ENCODE results near the gene WFS1. TPM values are rescaled to one million over a fixed set of nuclear protein-coding genes. Genes with fewer than 3 reads are reported as not detected.

Gene WFS1
- total RNA-seq, 4 donors from 2014 or later: 31.5 to 124 (median 34.8) TPM

DNA sequence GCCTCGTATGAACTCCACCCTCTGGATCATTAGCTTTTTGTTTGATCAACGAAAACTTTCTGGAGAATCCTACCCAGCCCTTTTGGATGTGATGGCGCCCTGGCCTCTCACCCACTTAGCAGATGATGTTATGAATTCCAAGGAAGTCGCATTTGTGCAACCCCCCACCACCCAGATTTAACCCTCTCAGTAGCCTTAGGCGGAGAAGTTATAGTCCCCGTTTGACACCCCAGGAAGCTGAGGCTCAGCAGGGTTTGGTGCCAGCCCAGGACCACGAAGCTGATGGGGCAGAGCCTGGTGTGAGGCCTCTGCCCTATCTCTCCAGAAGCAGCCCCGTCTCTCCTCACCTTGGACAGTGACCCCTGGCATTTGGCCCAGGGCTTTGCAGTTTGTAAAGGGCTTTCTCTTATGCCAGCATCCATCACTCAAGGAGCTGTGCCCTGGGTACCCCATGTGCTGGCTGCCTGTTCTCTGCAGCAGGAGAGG lies 1.0 kb downstream of the WFS1 start:
- Histone ChIP-seq H3K27ac (no peak overlapping the region), H3K4me1 (peaks cover 47% of the 10 kb centered on the region), H3K4me3 (peak overlapping the region; percentile 80), H3K27me3 (no peaks in the 10 kb centered on the region), H3K36me3 (no peaks in the 10 kb centered on the region), H3K9me3 (no peaks in the 10 kb centered on the region)
- no peak for TF ChIP-seq EP300 (IDR thresholded peaks at IDR 0.05)
- no peak for TF ChIP-seq POLR2AphosphoS5 (IDR thresholded peaks at IDR 0.05)
- TF ChIP-seq, protein P1, sequence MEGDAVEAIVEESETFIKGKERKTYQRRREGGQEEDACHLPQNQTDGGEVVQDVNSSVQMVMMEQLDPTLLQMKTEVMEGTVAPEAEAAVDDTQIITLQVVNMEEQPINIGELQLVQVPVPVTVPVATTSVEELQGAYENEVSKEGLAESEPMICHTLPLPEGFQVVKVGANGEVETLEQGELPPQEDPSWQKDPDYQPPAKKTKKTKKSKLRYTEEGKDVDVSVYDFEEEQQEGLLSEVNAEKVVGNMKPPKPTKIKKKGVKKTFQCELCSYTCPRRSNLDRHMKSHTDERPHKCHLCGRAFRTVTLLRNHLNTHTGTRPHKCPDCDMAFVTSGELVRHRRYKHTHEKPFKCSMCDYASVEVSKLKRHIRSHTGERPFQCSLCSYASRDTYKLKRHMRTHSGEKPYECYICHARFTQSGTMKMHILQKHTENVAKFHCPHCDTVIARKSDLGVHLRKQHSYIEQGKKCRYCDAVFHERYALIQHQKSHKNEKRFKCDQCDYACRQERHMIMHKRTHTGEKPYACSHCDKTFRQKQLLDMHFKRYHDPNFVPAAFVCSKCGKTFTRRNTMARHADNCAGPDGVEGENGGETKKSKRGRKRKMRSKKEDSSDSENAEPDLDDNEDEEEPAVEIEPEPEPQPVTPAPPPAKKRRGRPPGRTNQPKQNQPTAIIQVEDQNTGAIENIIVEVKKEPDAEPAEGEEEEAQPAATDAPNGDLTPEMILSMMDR (IDR thresholded peaks at IDR 0.05): no peak
- no peak for TF ChIP-seq POLR2A (IDR thresholded peaks at IDR 0.05)
- WGBS: 24% methylated on average over 5 of the region's 8 CpGs
- no peak for DNase-seq (ENCODE audit: low spot score in 2 of 2)

DNA sequence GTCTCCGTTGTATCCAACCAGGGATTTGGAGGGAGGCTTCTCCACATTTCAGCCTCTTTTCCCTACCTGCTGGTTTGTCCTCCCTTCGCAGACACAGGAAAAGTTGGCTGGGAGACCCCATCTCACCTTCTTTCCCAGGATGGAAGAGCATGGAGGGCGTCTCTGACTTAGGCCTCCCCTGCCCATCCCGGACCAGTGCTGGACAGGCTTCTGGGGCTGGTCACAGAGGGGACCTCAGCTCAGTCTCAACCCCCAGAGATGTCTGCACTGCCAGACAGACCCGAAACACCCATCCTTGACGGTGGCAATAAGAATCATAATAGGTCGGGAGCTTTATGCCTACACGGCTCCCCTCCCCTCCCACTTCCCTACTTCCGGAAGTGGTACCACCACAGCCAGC lies 1.6 kb downstream of the WFS1 start:
- Histone ChIP-seq H3K4me3 (peak overlapping the region; percentile 80), H3K27ac (no peak overlapping the region), H3K36me3 (no peaks in the 10 kb centered on the region), H3K4me1 (peaks cover 47% of the 10 kb centered on the region), H3K27me3 (no peaks in the 10 kb centered on the region), H3K9me3 (no peaks in the 10 kb centered on the region)
- no peak for DNase-seq (ENCODE audit: low spot score in 2 of 2)
- WGBS: 57% methylated on average over 3 of the region's 9 CpGs
- no peak for TF ChIP-seq POLR2AphosphoS5 (IDR thresholded peaks at IDR 0.05)
- TF ChIP-seq POLR2A (IDR thresholded peaks at IDR 0.05): no peak
- TF ChIP-seq, protein P1 (IDR thresholded peaks at IDR 0.05): no peak
- no peak for TF ChIP-seq EP300 (IDR thresholded peaks at IDR 0.05)

GRCh38 chr4:6271701-6272465 lies 2.2 kb downstream of the WFS1 start:
- Histone ChIP-seq H3K36me3 (no peaks in the 10 kb centered on the region), H3K9me3 (no peaks in the 10 kb centered on the region), H3K4me1 (peaks cover 47% of the 10 kb centered on the region), H3K27ac (no peak overlapping the region), H3K27me3 (no peaks in the 10 kb centered on the region), H3K4me3 (peak overlapping the region; percentile 10)
- DNase-seq (ENCODE audit: low spot score in 2 of 2): no peak
- 15% methylated on average over 14 of the region's 15 CpGs for WGBS
- TF ChIP-seq EP300 (IDR thresholded peaks at IDR 0.05) (no peak), POLR2AphosphoS5 (IDR thresholded peaks at IDR 0.05) (no peak), POLR2A (IDR thresholded peaks at IDR 0.05) (no peak)
- TF ChIP-seq, protein P1 (IDR thresholded peaks at IDR 0.05): no peak

DNA sequence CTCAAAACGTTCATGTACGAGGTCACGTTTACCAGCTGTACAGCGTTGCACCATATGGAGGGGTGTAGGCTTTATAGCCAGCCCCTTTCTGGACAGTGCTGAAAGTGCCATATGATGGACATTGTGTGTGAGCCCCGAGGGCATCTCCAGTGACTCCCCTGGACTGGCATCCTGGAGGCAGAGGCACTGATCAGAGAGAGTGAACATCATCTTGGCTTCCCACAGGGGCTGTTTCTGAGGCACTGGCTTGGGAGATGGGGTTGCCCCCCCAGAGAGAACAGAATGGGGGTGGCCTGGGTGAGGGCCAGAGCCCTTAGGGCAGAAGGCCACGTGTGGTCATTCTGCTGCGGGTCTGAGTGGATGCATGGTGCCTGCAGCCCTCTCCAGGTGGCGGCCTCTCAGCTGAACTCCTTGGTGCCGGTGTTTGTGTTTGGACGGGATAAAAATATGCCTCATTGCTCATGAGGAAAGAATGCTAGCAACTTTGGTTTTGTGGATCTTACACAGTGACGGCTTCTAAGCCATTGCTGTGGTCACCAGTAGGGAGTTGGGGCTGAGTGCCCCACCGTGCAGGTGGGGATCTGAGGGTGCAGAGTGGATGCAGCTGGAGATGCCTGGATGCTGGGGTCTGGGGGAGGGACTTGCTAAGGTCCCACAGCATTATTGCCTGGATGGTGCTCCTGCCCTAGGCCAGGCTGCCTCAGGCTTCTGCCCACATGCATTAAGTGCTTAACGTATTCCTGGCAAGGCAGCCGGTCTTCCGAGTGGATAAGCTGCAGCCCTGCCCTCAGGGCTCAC lies 3.4 kb downstream of the WFS1 start:
- 42% methylated on average over 13 of the region's 15 CpGs for WGBS
- DNase-seq (ENCODE audit: low spot score in 2 of 2): no peak
- no peaks in the 10 kb centered on the region for H3K27me3 ChIP-seq
- H3K36me3 ChIP-seq: peaks cover 8% of the 10 kb centered on the region
- H3K4me1 ChIP-seq: peaks cover 55% of the 10 kb centered on the region
- TF ChIP-seq, protein P1 (IDR thresholded peaks at IDR 0.05): no peak
- TF ChIP-seq EP300 (IDR thresholded peaks at IDR 0.05): no peak
- no peak for TF ChIP-seq POLR2AphosphoS5 (IDR thresholded peaks at IDR 0.05)
- TF ChIP-seq POLR2A (IDR thresholded peaks at IDR 0.05): no peak
- H3K27ac ChIP-seq: no peak overlapping the region
- no peak overlapping the region for H3K4me3 ChIP-seq
- H3K9me3 ChIP-seq: no peaks in the 10 kb centered on the region

GRCh38 chr4:6273661-6273990 lies 4.0 kb downstream of the WFS1 start:
- TF ChIP-seq EP300 (IDR thresholded peaks at IDR 0.05) (no peak), POLR2AphosphoS5 (IDR thresholded peaks at IDR 0.05) (no peak), POLR2A (IDR thresholded peaks at IDR 0.05) (no peak)
- TF ChIP-seq, protein P1 (IDR thresholded peaks at IDR 0.05): no peak
- DNase-seq (ENCODE audit: low spot score in 2 of 2): no peak
- H3K27me3 ChIP-seq: no peaks in the 10 kb centered on the region
- H3K9me3 ChIP-seq: no peaks in the 10 kb centered on the region
- WGBS: 27% methylated on average over 1 of the region's 1 CpG
- H3K4me3 ChIP-seq: no peak overlapping the region
- H3K4me1 ChIP-seq: peaks cover 59% of the 10 kb centered on the region
- H3K36me3 ChIP-seq: peaks cover 11% of the 10 kb centered on the region
- H3K27ac ChIP-seq: no peak overlapping the region

Measured in suprapubic skin (tissue), 4 donors.